Nephron (organoid): ENCODE measurements around the gene SPTA1.
A peak's percentile ranks its signal among the peaks of the same experiment; 100 is the strongest.

Source experiments
- H3K27ac Mint-ChIP-seq, 3 experiments: 2 replicates each; pipeline ENCODE4 v1.8.0; 2020; ENCODE audit warnings: mixed read lengths in 3 of 3, mild to moderate bottlenecking in 2 of 3, moderate library complexity in 1 of 3
- H3K27me3 Mint-ChIP-seq: 2 replicates; pipeline ENCODE4 v1.8.0; 2021; ENCODE audit warnings: low read depth, mild to moderate bottlenecking, moderate library complexity, mixed read lengths
- H3K36me3 Mint-ChIP-seq: 2 replicates; pipeline ENCODE4 v1.8.0; 2020; ENCODE audit warnings: low read depth, mixed read lengths
- H3K4me1 Mint-ChIP-seq: 2 replicates; pipeline ENCODE4 v1.8.0; 2020; ENCODE audit warnings: mixed read lengths
- H3K4me3 Mint-ChIP-seq, 3 experiments: 2 replicates each; pipeline ENCODE4 v1.8.0; 2020; ENCODE audit warnings: mild to moderate bottlenecking in 3 of 3, mixed read lengths in 3 of 3, moderate library complexity in 2 of 3
- H3K9me3 Mint-ChIP-seq: 2 replicates; pipeline ENCODE4 v1.8.0; 2020; ENCODE audit warnings: mixed read lengths
- CTCF ChIP-seq, 3 experiments: fragments of 200-600 bp; sonication (generic); IDR thresholded peaks; one replicate each; pipeline ENCODE4 v1.5.0; 2021; ENCODE audit warnings: antibody characterized with exemption in 3 of 3; ENCODE audit not compliant: unreplicated experiment in 3 of 3

Gene SPTA1

GRCh38 chr1:158654086-158654485 lies 32.4 kb downstream of the SPTA1 start:
- Mint-ChIP-seq H3K27me3 (no peaks in the 10 kb centered on the region), H3K36me3 (no peaks in the 10 kb centered on the region), H3K4me3 (no peak overlapping the region), H3K27ac (no peak overlapping the region), H3K4me1 (no peaks in the 10 kb centered on the region), H3K9me3 (no peaks in the 10 kb centered on the region)
- TF ChIP-seq CTCF (IDR thresholded peaks at IDR 0.05; ENCODE audit: unreplicated experiment in 3 of 3), result no peak

DNA sequence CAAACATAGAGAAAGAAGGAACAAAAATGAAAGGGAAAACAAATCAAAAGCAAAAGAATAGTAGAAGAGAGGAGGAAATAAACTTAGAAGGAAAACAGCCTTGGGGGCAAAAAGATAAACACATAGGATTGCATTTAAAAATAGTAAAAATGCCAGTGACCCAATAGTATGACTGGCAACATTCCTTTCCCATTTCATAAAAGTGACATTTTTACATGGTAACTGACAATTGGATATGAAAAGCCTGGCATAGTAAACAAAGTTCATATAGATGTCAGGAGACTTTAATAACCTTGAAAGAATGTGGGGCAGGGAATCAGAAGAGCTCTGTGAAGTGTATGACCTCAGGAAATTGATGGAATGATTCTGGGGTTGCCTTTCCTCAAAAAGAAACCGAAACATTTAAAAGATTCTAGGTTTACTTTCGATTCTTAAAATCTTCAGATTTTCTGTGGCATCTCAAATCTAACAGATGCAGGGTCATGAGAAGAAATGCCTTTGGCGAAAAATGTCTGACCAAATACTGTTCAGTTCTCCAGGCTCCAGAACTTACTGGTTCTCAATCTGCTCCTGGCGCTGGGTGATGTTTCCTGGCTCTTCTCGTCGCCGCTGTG lies 33.7 kb downstream of the SPTA1 start:
- Mint-ChIP-seq H3K9me3 (no peaks in the 10 kb centered on the region), H3K4me3 (no peak overlapping the region), H3K27me3 (no peaks in the 10 kb centered on the region), H3K4me1 (no peaks in the 10 kb centered on the region), H3K36me3 (no peaks in the 10 kb centered on the region), H3K27ac (no peak overlapping the region)
- no peak for TF ChIP-seq CTCF (IDR thresholded peaks at IDR 0.05; ENCODE audit: unreplicated experiment in 3 of 3)

DNA sequence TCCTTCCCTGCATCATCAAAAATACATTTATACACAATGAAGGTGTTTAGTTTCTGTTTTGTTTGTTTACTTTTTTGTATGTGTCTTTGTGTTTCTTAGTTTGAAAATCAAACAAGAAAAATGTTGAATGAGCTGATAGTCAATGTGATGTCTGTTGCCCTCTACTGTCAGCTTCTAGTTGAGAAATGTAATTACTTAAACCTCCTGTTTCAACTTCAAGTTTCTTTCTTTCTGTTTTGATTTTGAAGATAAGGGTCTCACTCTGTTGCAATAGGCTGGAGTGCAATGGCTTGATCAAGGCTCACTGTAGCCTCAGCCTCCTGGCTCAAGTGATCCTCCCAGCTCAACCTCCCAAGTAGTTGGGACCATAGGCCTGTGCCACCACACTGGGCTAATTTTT lies 37.5 kb downstream of the SPTA1 start:
- peak in 1 of 3 experiments; percentile 18 for TF ChIP-seq CTCF (IDR thresholded peaks at IDR 0.05; ENCODE audit: unreplicated experiment in 3 of 3)
- Mint-ChIP-seq H3K4me3 (no peak overlapping the region), H3K36me3 (no peaks in the 10 kb centered on the region), H3K27ac (no peak overlapping the region), H3K4me1 (no peaks in the 10 kb centered on the region), H3K27me3 (no peaks in the 10 kb centered on the region), H3K9me3 (peaks cover 2% of the 10 kb centered on the region)

DNA sequence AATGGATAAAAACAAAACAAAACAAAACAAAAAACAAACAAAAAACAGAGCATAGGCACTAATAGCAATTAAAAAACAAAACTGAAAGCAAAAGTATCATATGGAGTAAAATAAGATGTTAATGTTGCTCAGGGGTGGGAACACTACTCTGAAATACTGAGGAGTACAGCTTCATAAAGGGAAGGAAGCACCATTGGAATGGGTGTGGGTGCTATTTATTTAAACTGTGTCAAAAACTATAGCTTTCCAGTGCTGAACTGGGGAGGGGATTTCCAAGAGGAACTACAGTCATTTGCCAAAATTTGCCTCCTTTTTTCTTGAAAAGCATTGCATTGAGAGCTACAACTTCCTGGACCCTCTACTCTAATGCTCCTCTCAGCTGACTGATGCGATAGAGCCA lies 40.0 kb downstream of the SPTA1 start:
- no peaks in the 10 kb centered on the region for H3K4me1 Mint-ChIP-seq
- H3K4me3 Mint-ChIP-seq, result no peak overlapping the region
- TF ChIP-seq CTCF (IDR thresholded peaks at IDR 0.05; ENCODE audit: unreplicated experiment in 3 of 3), result no peak
- H3K36me3 Mint-ChIP-seq, result no peaks in the 10 kb centered on the region
- H3K9me3 Mint-ChIP-seq, result peaks cover 8% of the 10 kb centered on the region
- H3K27ac Mint-ChIP-seq, result no peak overlapping the region
- H3K27me3 Mint-ChIP-seq, result no peaks in the 10 kb centered on the region

DNA sequence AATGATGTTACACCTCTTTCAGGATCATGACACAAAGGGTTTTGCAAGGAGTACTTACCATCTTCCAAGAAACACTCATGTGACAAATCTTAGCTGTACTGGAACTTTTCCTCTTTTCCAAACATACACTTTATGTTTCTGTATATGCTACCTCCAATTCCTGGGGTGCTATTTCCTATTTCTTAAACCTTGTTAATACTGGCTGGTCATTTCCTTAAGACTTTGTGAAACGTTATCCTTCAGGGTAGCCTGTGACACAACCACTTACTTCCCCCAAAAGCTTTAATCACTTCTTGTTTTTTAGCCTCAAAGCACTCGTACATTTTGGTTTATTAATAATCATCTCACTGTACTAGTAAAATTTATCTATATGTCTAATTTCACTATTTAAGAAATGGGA lies 42.1 kb downstream of the SPTA1 start:
- Mint-ChIP-seq H3K36me3 (no peaks in the 10 kb centered on the region), H3K4me3 (no peak overlapping the region), H3K4me1 (no peaks in the 10 kb centered on the region), H3K27ac (no peak overlapping the region), H3K27me3 (no peaks in the 10 kb centered on the region), H3K9me3 (peaks cover 8% of the 10 kb centered on the region)
- no peak for TF ChIP-seq CTCF (IDR thresholded peaks at IDR 0.05; ENCODE audit: unreplicated experiment in 3 of 3)

GRCh38 chr1:158638904-158639303 lies 47.6 kb downstream of the SPTA1 start:
- Mint-ChIP-seq H3K36me3 (no peaks in the 10 kb centered on the region), H3K4me3 (no peak overlapping the region), H3K9me3 (peaks cover 8% of the 10 kb centered on the region), H3K4me1 (no peaks in the 10 kb centered on the region), H3K27me3 (no peaks in the 10 kb centered on the region), H3K27ac (no peak overlapping the region)
- TF ChIP-seq CTCF (IDR thresholded peaks at IDR 0.05; ENCODE audit: unreplicated experiment in 3 of 3), result no peak
